GM23338 (cell line): ENCODE data around the gene EPHB1. TPM values are rescaled to one million over a fixed set of nuclear protein-coding genes. Genes with fewer than 3 reads are reported as not detected.

Experiments used
- ATAC-seq: fragments of 200-7000 bp; cut with Tn5 transposase; 3 replicates; pipeline ENCODE4 v1.9.1; 2020
- DNase-seq: peaks from one replicate; pipeline ENCODE4 v3.0.0-alpha.2; 2015; ENCODE audit warnings: low spot score
- H2AFZ ChIP-seq: fragments of 200-600 bp; sonication (generic); 2 replicates; pipeline ENCODE4 v1.8.0; 2016; ENCODE audit warnings: antibody characterized with exemption, mild to moderate bottlenecking, moderate library complexity
- H3F3A ChIP-seq: fragments of 200-600 bp; sonication (generic); replicated peaks from 2 replicates; pipeline ENCODE4 v1.8.0; 2017; ENCODE audit warnings: antibody characterized with exemption, mixed run types, low read depth
- H3K27ac ChIP-seq: fragments of 200-600 bp; sonication (generic); 2 replicates; pipeline ENCODE4 v1.6.1; 2016; ENCODE audit warnings: low read depth
- H3K27me3 ChIP-seq: fragments of 200-600 bp; sonication (generic); 2 replicates; pipeline ENCODE4 v1.8.0; 2016; ENCODE audit warnings: mild to moderate bottlenecking, mixed run types, moderate library complexity; ENCODE audit not compliant: insufficient read depth
- H3K36me3 ChIP-seq: fragments of 200-600 bp; sonication (generic); 2 replicates; pipeline ENCODE4 v1.8.0; 2016; ENCODE audit warnings: mild to moderate bottlenecking; ENCODE audit not compliant: insufficient read depth
- H3K4me1 ChIP-seq: fragments of 200-600 bp; sonication (generic); 2 replicates; pipeline ENCODE4 v1.8.0; 2016; ENCODE audit warnings: mild to moderate bottlenecking, moderate library complexity; ENCODE audit not compliant: insufficient read depth
- H3K4me2 ChIP-seq: fragments of 200-600 bp; sonication (generic); 2 replicates; pipeline ENCODE4 v1.7.1; 2017; ENCODE audit warnings: mixed run types
- H3K4me3 ChIP-seq: fragments of 200-600 bp; sonication (generic); 2 replicates; pipeline ENCODE4 v1.6.1; 2016; ENCODE audit warnings: mixed run types
- H3K79me2 ChIP-seq: fragments of 200-600 bp; sonication (generic); replicated peaks from 2 replicates; pipeline ENCODE4 v1.8.0; 2017; ENCODE audit warnings: mild to moderate bottlenecking; ENCODE audit not compliant: insufficient read depth
- H3K9me2 ChIP-seq: fragments of 200-600 bp; sonication (generic); 2 replicates; pipeline ENCODE4 v1.8.0; 2017; ENCODE audit not compliant: insufficient read depth
- H4K20me1 ChIP-seq: fragments of 200-600 bp; sonication (generic); replicated peaks from 2 replicates; pipeline ENCODE4 v1.8.0; 2017; ENCODE audit warnings: mild to moderate bottlenecking; ENCODE audit not compliant: insufficient read depth
- H3K27ac Mint-ChIP-seq: 2 replicates; pipeline ENCODE4 v1.8.0; 2020; ENCODE audit warnings: inconsistent platforms, mild to moderate bottlenecking, moderate library complexity, mixed read lengths
- H3K27me3 Mint-ChIP-seq: 3 replicates; pipeline ENCODE4 v1.8.0; 2022; ENCODE audit warnings: low read depth, mild to moderate bottlenecking, moderate library complexity, mixed read lengths, inconsistent platforms; ENCODE audit not compliant: insufficient read depth, poor library complexity
- H3K36me3 Mint-ChIP-seq: 3 replicates; pipeline ENCODE4 v1.8.0; 2021; ENCODE audit warnings: low read depth, mild to moderate bottlenecking, inconsistent platforms, moderate library complexity, mixed read lengths
- H3K4me1 Mint-ChIP-seq: 3 replicates; pipeline ENCODE4 v1.8.0; 2020; ENCODE audit warnings: mild to moderate bottlenecking, inconsistent platforms, mixed read lengths
- H3K4me3 Mint-ChIP-seq: 3 replicates; pipeline ENCODE4 v1.8.0; 2021; ENCODE audit warnings: moderate library complexity, mild to moderate bottlenecking, inconsistent platforms, mixed read lengths
- H3K9me3 Mint-ChIP-seq: 3 replicates; pipeline ENCODE4 v1.8.0; 2020; ENCODE audit warnings: moderate library complexity, mild to moderate bottlenecking, inconsistent platforms, mixed read lengths
- CREB1 ChIP-seq: fragments of 250-450 bp; sonication (Bioruptor Pico); IDR thresholded peaks from 2 replicates; pipeline ENCODE4 v1.5.0; 2020; ENCODE audit warnings: low read depth, mild to moderate bottlenecking, moderate library complexity
- EZH2 ChIP-seq: fragments of 200-600 bp; sonication (generic); IDR thresholded peaks from one replicate; pipeline ENCODE4 v1.8.0; 2017; ENCODE audit warnings: antibody characterized with exemption, mild to moderate bottlenecking, low read depth; ENCODE audit not compliant: unreplicated experiment
- EZH2phosphoT487 ChIP-seq: fragments of 200-600 bp; sonication (generic); IDR thresholded peaks from one replicate; pipeline ENCODE4 v1.8.1; 2018; ENCODE audit warnings: antibody characterized with exemption; ENCODE audit not compliant: unreplicated experiment
- JUNB ChIP-seq: IDR thresholded peaks from one replicate; pipeline ENCODE4 v1.6.1; 2016; ENCODE audit warnings: antibody characterized with exemption; ENCODE audit not compliant: unreplicated experiment
- NANOG ChIP-seq: IDR thresholded peaks from 2 replicates; pipeline ENCODE4 v1.6.1; 2016; ENCODE audit warnings: antibody characterized with exemption, borderline replicate concordance
- POLR2AphosphoS5 ChIP-seq: IDR thresholded peaks from 2 replicates; pipeline ENCODE4 v1.6.1; 2016; ENCODE audit warnings: antibody characterized with exemption, low read depth
- STAT1 ChIP-seq: IDR thresholded peaks from one replicate; pipeline ENCODE4 v1.6.1; 2016; ENCODE audit warnings: antibody characterized with exemption; ENCODE audit not compliant: unreplicated experiment
- ZNF114 ChIP-seq: fragments of 250-450 bp; sonication (Bioruptor Pico); IDR thresholded peaks from 2 replicates; pipeline ENCODE4 v1.5.0; 2020; ENCODE audit warnings: mild to moderate bottlenecking, moderate library complexity
- ZNF331 ChIP-seq: fragments of 250-450 bp; sonication (Bioruptor Pico); IDR thresholded peaks from 2 replicates; pipeline ENCODE4 v1.5.0; 2020; ENCODE audit warnings: low read depth, mild to moderate bottlenecking, moderate library complexity
- polyA plus RNA-seq: library from polyadenylated mRNA; unstranded; fragments of >200 nt; fragmentation: Nextera tagmentation; extraction: Ambion mirVana; gene quantifications from 2 replicates; pipeline ENCODE4 v1.2.1, GENCODE V29; 2016
- total RNA-seq: library from RNA; depleted of rRNA; stranded (reverse); fragments of >200 nt; shearing (Covaris generic); gene quantifications from 2 replicates; pipeline ENCODE4 v1.2.3, GENCODE V29; 2014
- TF ChIP-seq, protein P1 (sequence below): IDR thresholded peaks from one replicate; pipeline ENCODE4 v1.6.1; 2018; ENCODE audit warnings: antibody characterized with exemption; ENCODE audit not compliant: unreplicated experiment
- TF ChIP-seq, protein P2 (sequence below), 2 experiments: fragments of 200-600 bp in 1 of 2; sonication (generic) in 1 of 2; conservative IDR thresholded peaks; 2 replicates each; pipeline versions ENCODE4 v1.5.1 to v1.6.1; 2016 to 2017; ENCODE audit warnings: antibody characterized with exemption in 2 of 2, low read depth in 2 of 2, mild to moderate bottlenecking in 2 of 2, moderate library complexity in 1 of 2
- TF ChIP-seq, protein P3 (sequence below): fragments of 250-450 bp; sonication (Bioruptor Pico); IDR thresholded peaks from 2 replicates; pipeline ENCODE4 v1.5.0; 2020; ENCODE audit warnings: mild to moderate bottlenecking, moderate library complexity
- TF ChIP-seq, protein P4 (sequence below): IDR thresholded peaks from 2 replicates; pipeline ENCODE4 v1.6.1; 2016; ENCODE audit warnings: antibody characterized with exemption

The EPHB1 gene
- total and polyA plus RNA-seq, 2 experiments from 2014 or later = 2.7 to 5.2 TPM

DNA sequence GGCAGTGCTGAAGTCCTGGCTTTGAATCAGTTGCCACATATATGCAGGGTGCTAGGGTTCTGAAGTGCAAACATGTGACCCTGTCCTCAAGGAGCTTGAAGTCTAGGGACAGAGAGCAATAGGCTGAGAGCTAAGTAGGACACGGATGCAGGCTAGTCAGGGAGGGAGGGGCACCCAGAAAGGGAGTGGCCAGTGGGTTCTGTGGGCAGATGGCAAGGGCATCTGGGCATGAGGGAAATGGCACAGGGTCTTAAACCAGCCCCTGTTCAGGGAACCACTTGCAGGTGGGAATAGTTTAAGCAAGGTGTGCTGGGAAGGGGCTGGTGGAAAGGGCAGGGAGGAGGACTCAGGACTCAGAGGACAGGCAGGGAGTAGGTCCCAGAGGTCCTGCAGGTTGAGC is 46.4 kb upstream of the EPHB1 start:
- no peak overlapping the region for H3K27ac ChIP-seq
- Mint-ChIP-seq H3K4me3 (no peak overlapping the region), H3K27ac (no peak overlapping the region), H3K36me3 (no peaks in the 10 kb centered on the region), H3K4me1 (no peaks in the 10 kb centered on the region; the same call in 2 of the 3 replicates), H3K9me3 (0 out of 3 replicates have a peak, but pooled peaks cover 3% of the 10 kb centered on the region), H3K27me3 (peaks cover 2% of the 10 kb centered on the region)
- no peaks in the 10 kb centered on the region; the same call in 1 of the 2 replicates for H3K9me2 ChIP-seq
- H3K4me3 ChIP-seq = no peak overlapping the region
- DNase-seq (no peak), ATAC-seq (no peak)
- TF ChIP-seq CREB1 (no peak), POLR2AphosphoS5 (no peak), ZNF331 (CRISPR knock-in tag) (no peak), EZH2phosphoT487 (no peak), NANOG (no peak), EZH2 (no peak), STAT1 (no peak), JUNB (no peak), ZNF114 (CRISPR knock-in tag) (no peak)
- TF ChIP-seq, protein P1, sequence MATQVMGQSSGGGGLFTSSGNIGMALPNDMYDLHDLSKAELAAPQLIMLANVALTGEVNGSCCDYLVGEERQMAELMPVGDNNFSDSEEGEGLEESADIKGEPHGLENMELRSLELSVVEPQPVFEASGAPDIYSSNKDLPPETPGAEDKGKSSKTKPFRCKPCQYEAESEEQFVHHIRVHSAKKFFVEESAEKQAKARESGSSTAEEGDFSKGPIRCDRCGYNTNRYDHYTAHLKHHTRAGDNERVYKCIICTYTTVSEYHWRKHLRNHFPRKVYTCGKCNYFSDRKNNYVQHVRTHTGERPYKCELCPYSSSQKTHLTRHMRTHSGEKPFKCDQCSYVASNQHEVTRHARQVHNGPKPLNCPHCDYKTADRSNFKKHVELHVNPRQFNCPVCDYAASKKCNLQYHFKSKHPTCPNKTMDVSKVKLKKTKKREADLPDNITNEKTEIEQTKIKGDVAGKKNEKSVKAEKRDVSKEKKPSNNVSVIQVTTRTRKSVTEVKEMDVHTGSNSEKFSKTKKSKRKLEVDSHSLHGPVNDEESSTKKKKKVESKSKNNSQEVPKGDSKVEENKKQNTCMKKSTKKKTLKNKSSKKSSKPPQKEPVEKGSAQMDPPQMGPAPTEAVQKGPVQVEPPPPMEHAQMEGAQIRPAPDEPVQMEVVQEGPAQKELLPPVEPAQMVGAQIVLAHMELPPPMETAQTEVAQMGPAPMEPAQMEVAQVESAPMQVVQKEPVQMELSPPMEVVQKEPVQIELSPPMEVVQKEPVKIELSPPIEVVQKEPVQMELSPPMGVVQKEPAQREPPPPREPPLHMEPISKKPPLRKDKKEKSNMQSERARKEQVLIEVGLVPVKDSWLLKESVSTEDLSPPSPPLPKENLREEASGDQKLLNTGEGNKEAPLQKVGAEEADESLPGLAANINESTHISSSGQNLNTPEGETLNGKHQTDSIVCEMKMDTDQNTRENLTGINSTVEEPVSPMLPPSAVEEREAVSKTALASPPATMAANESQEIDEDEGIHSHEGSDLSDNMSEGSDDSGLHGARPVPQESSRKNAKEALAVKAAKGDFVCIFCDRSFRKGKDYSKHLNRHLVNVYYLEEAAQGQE = no peak
- TF ChIP-seq, protein P2, sequence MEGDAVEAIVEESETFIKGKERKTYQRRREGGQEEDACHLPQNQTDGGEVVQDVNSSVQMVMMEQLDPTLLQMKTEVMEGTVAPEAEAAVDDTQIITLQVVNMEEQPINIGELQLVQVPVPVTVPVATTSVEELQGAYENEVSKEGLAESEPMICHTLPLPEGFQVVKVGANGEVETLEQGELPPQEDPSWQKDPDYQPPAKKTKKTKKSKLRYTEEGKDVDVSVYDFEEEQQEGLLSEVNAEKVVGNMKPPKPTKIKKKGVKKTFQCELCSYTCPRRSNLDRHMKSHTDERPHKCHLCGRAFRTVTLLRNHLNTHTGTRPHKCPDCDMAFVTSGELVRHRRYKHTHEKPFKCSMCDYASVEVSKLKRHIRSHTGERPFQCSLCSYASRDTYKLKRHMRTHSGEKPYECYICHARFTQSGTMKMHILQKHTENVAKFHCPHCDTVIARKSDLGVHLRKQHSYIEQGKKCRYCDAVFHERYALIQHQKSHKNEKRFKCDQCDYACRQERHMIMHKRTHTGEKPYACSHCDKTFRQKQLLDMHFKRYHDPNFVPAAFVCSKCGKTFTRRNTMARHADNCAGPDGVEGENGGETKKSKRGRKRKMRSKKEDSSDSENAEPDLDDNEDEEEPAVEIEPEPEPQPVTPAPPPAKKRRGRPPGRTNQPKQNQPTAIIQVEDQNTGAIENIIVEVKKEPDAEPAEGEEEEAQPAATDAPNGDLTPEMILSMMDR (conservative IDR thresholded peaks at IDR 0.05; ENCODE audit: low read depth in 2 of 2) = no peak
- TF ChIP-seq, protein P3, sequence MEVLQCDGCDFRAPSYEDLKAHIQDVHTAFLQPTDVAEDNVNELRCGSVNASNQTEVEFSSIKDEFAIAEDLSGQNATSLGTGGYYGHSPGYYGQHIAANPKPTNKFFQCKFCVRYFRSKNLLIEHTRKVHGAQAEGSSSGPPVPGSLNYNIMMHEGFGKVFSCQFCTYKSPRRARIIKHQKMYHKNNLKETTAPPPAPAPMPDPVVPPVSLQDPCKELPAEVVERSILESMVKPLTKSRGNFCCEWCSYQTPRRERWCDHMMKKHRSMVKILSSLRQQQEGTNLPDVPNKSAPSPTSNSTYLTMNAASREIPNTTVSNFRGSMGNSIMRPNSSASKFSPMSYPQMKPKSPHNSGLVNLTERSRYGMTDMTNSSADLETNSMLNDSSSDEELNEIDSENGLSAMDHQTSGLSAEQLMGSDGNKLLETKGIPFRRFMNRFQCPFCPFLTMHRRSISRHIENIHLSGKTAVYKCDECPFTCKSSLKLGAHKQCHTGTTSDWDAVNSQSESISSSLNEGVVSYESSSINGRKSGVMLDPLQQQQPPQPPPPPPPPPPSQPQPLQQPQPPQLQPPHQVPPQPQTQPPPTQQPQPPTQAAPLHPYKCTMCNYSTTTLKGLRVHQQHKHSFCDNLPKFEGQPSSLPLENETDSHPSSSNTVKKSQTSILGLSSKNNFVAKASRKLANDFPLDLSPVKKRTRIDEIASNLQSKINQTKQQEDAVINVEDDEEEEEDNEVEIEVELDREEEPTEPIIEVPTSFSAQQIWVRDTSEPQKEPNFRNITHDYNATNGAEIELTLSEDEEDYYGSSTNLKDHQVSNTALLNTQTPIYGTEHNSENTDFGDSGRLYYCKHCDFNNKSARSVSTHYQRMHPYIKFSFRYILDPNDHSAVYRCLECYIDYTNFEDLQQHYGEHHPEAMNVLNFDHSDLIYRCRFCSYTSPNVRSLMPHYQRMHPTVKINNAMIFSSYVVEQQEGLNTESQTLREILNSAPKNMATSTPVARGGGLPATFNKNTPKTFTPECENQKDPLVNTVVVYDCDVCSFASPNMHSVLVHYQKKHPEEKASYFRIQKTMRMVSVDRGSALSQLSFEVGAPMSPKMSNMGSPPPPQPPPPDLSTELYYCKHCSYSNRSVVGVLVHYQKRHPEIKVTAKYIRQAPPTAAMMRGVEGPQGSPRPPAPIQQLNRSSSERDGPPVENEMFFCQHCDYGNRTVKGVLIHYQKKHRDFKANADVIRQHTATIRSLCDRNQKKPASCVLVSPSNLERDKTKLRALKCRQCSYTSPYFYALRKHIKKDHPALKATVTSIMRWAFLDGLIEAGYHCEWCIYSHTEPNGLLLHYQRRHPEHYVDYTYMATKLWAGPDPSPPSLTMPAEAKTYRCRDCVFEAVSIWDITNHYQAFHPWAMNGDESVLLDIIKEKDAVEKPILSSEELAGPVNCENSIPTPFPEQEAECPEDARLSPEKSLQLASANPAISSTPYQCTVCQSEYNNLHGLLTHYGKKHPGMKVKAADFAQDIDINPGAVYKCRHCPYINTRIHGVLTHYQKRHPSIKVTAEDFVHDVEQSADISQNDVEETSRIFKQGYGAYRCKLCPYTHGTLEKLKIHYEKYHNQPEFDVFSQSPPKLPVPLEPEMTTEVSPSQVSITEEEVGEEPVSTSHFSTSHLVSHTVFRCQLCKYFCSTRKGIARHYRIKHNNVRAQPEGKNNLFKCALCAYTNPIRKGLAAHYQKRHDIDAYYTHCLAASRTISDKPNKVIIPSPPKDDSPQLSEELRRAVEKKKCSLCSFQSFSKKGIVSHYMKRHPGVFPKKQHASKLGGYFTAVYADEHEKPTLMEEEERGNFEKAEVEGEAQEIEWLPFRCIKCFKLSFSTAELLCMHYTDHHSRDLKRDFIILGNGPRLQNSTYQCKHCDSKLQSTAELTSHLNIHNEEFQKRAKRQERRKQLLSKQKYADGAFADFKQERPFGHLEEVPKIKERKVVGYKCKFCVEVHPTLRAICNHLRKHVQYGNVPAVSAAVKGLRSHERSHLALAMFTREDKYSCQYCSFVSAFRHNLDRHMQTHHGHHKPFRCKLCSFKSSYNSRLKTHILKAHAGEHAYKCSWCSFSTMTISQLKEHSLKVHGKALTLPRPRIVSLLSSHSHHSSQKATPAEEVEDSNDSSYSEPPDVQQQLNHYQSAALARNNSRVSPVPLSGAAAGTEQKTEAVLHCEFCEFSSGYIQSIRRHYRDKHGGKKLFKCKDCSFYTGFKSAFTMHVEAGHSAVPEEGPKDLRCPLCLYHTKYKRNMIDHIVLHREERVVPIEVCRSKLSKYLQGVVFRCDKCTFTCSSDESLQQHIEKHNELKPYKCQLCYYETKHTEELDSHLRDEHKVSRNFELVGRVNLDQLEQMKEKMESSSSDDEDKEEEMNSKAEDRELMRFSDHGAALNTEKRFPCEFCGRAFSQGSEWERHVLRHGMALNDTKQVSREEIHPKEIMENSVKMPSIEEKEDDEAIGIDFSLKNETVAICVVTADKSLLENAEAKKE (CRISPR knock-in tag) = no peak
- TF ChIP-seq, protein P4, sequence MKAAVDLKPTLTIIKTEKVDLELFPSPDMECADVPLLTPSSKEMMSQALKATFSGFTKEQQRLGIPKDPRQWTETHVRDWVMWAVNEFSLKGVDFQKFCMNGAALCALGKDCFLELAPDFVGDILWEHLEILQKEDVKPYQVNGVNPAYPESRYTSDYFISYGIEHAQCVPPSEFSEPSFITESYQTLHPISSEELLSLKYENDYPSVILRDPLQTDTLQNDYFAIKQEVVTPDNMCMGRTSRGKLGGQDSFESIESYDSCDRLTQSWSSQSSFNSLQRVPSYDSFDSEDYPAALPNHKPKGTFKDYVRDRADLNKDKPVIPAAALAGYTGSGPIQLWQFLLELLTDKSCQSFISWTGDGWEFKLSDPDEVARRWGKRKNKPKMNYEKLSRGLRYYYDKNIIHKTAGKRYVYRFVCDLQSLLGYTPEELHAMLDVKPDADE = no peak
- H3K27me3 ChIP-seq = no peaks in the 10 kb centered on the region
- no peak overlapping the region for H3K4me2 ChIP-seq
- H4K20me1 ChIP-seq = no peaks in the 10 kb centered on the region
- H3F3A ChIP-seq = no peaks in the 10 kb centered on the region
- H3K36me3 ChIP-seq = no peaks in the 10 kb centered on the region
- no peaks in the 10 kb centered on the region for H3K79me2 ChIP-seq
- H3K4me1 ChIP-seq = no peaks in the 10 kb centered on the region
- no peak overlapping the region for H2AFZ ChIP-seq
